ENCODE measurements around the gene ARHGEF12.

ARHGEF12 gene

GRCh38 chr11:120318906-120319305 is 17.3 kb upstream of the ARHGEF12 start:
- DNase-seq, result no peak

- DNase-seq, result peak; percentile 36 to 57
Observed at GRCh38 chr11:120324932-120325810, 11.0 kb upstream of the ARHGEF12 start, which contains the start of gene TLCD5. Gene TLCD5, plus strand, starts transcription at chr11:120325299. Its CDS starts 2,143 bp downstream, at chr11:120327442.

GRCh38 chr11:120326228-120326627 is 10.0 kb upstream of the ARHGEF12 start:
- DNase-seq, result no peak

GRCh38 chr11:120326845-120327281 is 9.3 kb upstream of the ARHGEF12 start:
- no peak for DNase-seq

GRCh38 chr11:120327311-120327710 is 8.9 kb upstream of the ARHGEF12 start:
- DNase-seq, result no peak

GRCh38 chr11:120329556-120329955 is 6.7 kb upstream of the ARHGEF12 start:
- DNase-seq, result no peak

GRCh38 chr11:120330045-120330444 is 6.2 kb upstream of the ARHGEF12 start:
- DNase-seq, result no peak

GRCh38 chr11:120331301-120331996 is 4.8 kb upstream of the ARHGEF12 start:
- no peak for DNase-seq

GRCh38 chr11:120332822-120333716 is 3.1 kb upstream of the ARHGEF12 start:
- no peak for DNase-seq

GRCh38 chr11:120333801-120334200 is 2.4 kb upstream of the ARHGEF12 start:
- DNase-seq, result no peak

- DNase-seq, result peak in 1 of 2 donors; percentile 77
Observed at GRCh38 chr11:120334332-120334731, 1.9 kb upstream of the ARHGEF12 start.

GRCh38 chr11:120334894-120335462 is 1.2 kb upstream of the ARHGEF12 start:
- DNase-seq, result peak; percentile 20 to 87

GRCh38 chr11:120335556-120335907 is 681 bp upstream of the ARHGEF12 start:
- peak in 1 of 2 donors; percentile 66 for DNase-seq

GRCh38 chr11:120336641-120337354 is 585 bp downstream of the ARHGEF12 start:
- peak in 1 of 2 donors; percentile 39 for DNase-seq

GRCh38 chr11:120337355-120338106 is 1.3 kb downstream of the ARHGEF12 start:
- DNase-seq, result peak in 1 of 2 donors; percentile 46

GRCh38 chr11:120338107-120338933 is 2.1 kb downstream of the ARHGEF12 start:
- DNase-seq, result no peak

GRCh38 chr11:120339394-120339890 is 3.2 kb downstream of the ARHGEF12 start:
- DNase-seq, result peak; percentile 41 to 83

- DNase-seq, result no peak
Observed at GRCh38 chr11:120340529-120340928, 4.3 kb downstream of the ARHGEF12 start.

- DNase-seq, result no peak
Observed at GRCh38 chr11:120342226-120342625, 6.0 kb downstream of the ARHGEF12 start.

GRCh38 chr11:120342678-120343077 is 6.5 kb downstream of the ARHGEF12 start:
- DNase-seq, result no peak

Data from hippocampal formation (tissue), 2 donors.